CD4-positive, alpha-beta T cell treated with Interleukin-10 for 1 hour (primary cell): ENCODE results near the gene GOLGA7B.

Experiments used
- DNase-seq: peaks from one replicate; pipeline ENCODE4 v3.0.0-alpha.2; 2020

Gene GOLGA7B

GRCh38 chr10:97896756-97897358 is 47.2 kb downstream of the GOLGA7B start:
- no peak for DNase-seq

GRCh38 chr10:97898429-97898828 is 48.8 kb downstream of the GOLGA7B start:
- DNase-seq, result no peak

- DNase-seq, result no peak
Observed at GRCh38 chr10:97901381-97901780, 51.7 kb downstream of the GOLGA7B start.

GRCh38 chr10:97903128-97904017 is 53.7 kb downstream of the GOLGA7B start:
- no peak for DNase-seq

GRCh38 chr10:97904018-97904381 is 54.4 kb downstream of the GOLGA7B start:
- no peak for DNase-seq

GRCh38 chr10:97904576-97904975 is 54.9 kb downstream of the GOLGA7B start:
- DNase-seq, result no peak

- DNase-seq, result no peak
Observed at GRCh38 chr10:97905276-97905675, 55.6 kb downstream of the GOLGA7B start.

- DNase-seq, result no peak
Observed at GRCh38 chr10:97907211-97907610, 57.6 kb downstream of the GOLGA7B start.

GRCh38 chr10:97907830-97908229 is 58.2 kb downstream of the GOLGA7B start:
- no peak for DNase-seq

- DNase-seq, result no peak
Observed at GRCh38 chr10:97910661-97911060, 61.0 kb downstream of the GOLGA7B start.

GRCh38 chr10:97911217-97911616 is 61.6 kb downstream of the GOLGA7B start:
- no peak for DNase-seq

- no peak for DNase-seq
Observed at GRCh38 chr10:97913193-97913592, 63.5 kb downstream of the GOLGA7B start.

GRCh38 chr10:97913614-97914013 is 64.0 kb downstream of the GOLGA7B start:
- DNase-seq, result no peak

GRCh38 chr10:97914171-97914836 is 64.7 kb downstream of the GOLGA7B start:
- no peak for DNase-seq

GRCh38 chr10:97914837-97915211 is 65.2 kb downstream of the GOLGA7B start:
- peak; percentile 71 for DNase-seq

GRCh38 chr10:97915346-97916131 is 65.9 kb downstream of the GOLGA7B start:
- DNase-seq, result no peak

GRCh38 chr10:97916586-97916985 is 66.9 kb downstream of the GOLGA7B start:
- no peak for DNase-seq

- no peak for DNase-seq
Observed at GRCh38 chr10:97919012-97919411, 69.4 kb downstream of the GOLGA7B start.

- no peak for DNase-seq
Observed at GRCh38 chr10:97920865-97921264, 71.2 kb downstream of the GOLGA7B start.
